A549 treated with AZD2906 at 1 μM for 4 hours (cell line): Measurements from ENCODE around the gene CBY1. TPM values are rescaled to one million over a fixed set of nuclear protein-coding genes. Genes with fewer than 3 reads are reported as not detected.

Experiments
- total RNA-seq: library from RNA; stranded (reverse); fragments of 200-300 nt; extraction: Qiagen RNA extraction; gene quantifications from 5 replicates; pipeline ENCODE4 v1.2.3, GENCODE V29; 2022

Gene CBY1
- 14.8 to 17.1 TPM (median 15.5 TPM) in 5 replicates for total RNA-seq

DNA sequence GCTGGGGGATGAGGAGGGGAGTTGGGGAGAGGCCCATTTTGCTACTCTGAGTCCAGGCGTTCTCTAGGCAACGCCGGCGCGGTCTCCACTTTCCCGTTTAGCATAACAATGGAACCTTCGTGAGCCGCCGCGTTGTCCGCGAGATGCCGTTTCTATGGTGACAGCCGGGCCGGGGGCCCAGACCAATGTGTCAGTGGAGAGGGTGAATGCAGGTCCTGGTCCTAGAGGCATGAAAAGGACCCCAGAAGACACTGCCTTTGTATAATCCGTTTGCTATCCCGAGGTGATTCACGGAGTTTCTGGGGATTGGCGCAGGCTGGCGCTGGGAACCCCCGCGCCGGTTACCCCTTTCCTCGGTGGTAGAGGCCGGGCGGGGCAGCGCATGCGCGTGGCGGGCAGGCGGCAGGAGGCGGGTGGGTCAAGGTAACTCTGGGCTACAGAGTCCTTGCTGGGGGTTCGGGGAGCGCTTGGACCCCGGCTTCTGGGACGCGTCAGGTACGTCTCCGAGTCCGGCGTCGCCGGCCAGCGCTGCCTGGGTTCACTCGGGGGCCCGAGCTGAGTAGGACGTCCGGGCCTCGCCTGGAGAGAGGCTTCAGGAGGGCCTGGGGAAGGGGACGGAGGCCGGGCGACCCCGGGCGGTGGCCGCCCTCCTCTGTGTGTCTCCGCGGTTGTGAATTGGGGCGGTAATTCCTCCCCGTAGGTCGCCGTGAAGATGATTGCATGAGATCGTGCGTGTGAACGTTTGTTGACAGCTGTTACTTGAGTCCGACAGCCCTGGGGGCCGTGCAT lies at the start of gene CBY1, which contains the start of gene FAM227A:
Gene CBY1, plus strand, starts transcription at position 383 of the 789 bp plus-strand sequence. CDS start 11,417 bp downstream, outside the sequence.
Gene FAM227A, minus strand, starts transcription at position 137 of the 789 bp plus-strand sequence. CDS start 6,224 bp downstream, outside the sequence.

DNA sequence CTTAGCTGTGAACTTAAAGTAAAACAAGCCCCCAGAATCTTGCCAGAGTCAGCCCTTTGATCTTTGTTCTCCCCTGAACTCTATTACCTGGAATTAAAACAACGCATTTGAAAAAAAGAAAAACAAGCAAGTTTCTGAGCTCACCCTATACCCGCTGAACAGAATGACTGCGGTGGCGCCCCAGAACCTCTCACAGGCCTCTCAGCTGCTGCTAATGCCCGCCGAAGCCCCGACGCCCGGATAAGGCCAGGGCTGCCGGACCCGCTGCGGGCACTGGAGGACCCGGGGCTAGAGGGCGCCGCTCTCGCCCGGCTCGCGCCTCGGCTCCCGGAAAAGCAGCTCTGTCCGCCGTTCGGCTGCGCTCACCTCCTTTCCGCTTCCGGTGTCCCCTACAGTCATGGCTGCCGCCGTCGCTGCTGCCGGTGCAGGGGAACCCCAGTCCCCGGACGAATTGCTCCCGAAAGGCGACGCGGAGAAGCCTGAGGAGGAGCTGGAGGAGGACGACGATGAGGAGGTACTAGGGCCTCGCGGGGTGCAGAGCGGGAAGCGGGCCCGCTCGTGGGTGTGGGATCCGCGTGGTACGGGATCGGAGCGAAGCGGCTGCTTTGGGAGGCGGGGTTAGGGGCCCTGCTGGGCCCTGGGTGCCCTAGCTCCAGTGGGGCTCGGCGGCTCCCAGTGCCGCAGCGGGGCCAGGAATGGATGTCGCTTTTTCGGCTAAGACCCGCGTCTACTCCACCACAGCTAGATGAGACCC lies 25.3 kb downstream of the CBY1 start, which contains the start of gene TOMM22:
Gene TOMM22, plus strand, starts transcription at position 376 of the 754 bp plus-strand sequence. Its CDS starts 22 bp downstream, at position 398.

GRCh38 chr22:38700789-38701628 lies 44.6 kb downstream of the CBY1 start, which contains the start of gene JOSD1:
JOSD1 (minus strand) TSS chr22:38700943; CDS start chr22:38699987, 956 bp downstream.

DNA sequence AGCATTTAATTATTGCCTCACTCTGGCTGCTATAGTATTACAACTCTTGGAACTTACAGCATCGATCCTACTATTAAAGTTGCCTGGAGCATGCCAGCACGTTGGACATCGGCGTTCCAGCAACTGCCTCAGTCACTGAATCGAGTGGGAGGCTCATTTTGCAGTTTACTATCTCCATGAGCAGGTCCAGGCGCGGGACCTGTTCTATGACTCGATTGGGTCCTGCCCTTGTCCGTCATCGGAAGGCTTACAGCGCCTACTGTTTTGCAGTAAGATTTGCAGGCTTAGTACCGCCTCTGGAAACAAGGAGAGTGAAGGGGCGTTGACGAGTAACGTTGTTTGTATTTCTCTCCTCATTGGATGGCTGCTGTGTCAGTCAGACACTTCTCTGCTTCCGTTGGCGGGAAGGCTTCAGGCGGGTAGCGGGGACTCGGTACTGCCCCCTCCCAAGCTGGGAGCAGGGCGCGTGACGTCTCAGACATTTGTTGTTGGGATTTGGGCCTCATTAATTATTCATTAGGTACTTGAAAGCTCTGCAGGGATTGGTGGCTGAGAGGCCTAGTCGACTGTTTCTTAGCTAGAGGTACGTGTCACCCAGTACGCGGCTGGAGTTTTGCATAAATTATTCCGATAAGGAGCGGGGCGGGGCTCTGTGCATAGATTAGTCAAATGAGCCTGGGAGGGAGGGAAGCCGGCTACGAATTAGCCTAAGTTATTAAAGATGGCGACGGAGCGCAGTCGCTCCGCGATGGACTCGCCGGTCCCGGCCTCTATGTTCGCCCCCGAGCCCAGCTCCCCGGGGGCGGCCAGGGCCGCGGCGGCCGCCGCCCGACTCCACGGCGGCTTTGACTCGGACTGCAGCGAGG lies 49.0 kb downstream of the CBY1 start, which contains the start of gene GTPBP1:
Gene GTPBP1, plus strand, starts transcription at position 710 of the 866 bp plus-strand sequence. Its CDS starts 12 bp downstream, at position 722.

Other genes with a start within 250 kb of the CBY1 start
- 0.82 to 1.1 TPM (median 0.94 TPM) in 5 replicates for gene KCNJ4, start 201.4 kb upstream of the CBY1 start, total RNA-seq
- gene KDELR3, start 188.5 kb upstream of the CBY1 start, total RNA-seq = 17.7 to 22.4 TPM (median 19.1 TPM) in 5 replicates
- gene DDX17, start 150.3 kb upstream of the CBY1 start, total RNA-seq = 82.4 to 101 TPM (median 87.0 TPM) in 5 replicates
- 3.4 to 6.3 TPM (median 4.7 TPM) in 5 replicates for gene DMC1, start 86.5 kb upstream of the CBY1 start, total RNA-seq
- 0.38 to 0.68 TPM (median 0.60 TPM) in 5 replicates for gene FAM227A, start 246 bp upstream of the CBY1 start, total RNA-seq
- gene TOMM22, start 25.3 kb downstream of the CBY1 start, total RNA-seq = 57.5 to 72.6 TPM (median 68.1 TPM) in 5 replicates
- gene JOSD1, start 44.3 kb downstream of the CBY1 start, total RNA-seq = 27.8 to 32.0 TPM (median 29.0 TPM) in 5 replicates
- 7.5 to 9.9 TPM (median 8.1 TPM) in 5 replicates for gene GTPBP1, start 49.3 kb downstream of the CBY1 start, total RNA-seq
- 29.7 to 43.0 TPM (median 39.7 TPM) in 5 replicates for gene SUN2, start 99.4 kb downstream of the CBY1 start, total RNA-seq
- gene DNAL4, start 137.5 kb downstream of the CBY1 start, total RNA-seq = 7.4 to 11.1 TPM (median 10.8 TPM) in 5 replicates
- gene NPTXR, start 187.4 kb downstream of the CBY1 start, total RNA-seq = 7.9 to 10.1 TPM (median 8.9 TPM) in 5 replicates
- 24.8 to 27.3 TPM (median 27.1 TPM) in 5 replicates for gene CBX6, start 215.6 kb downstream of the CBY1 start, total RNA-seq